Retina (tissue), 1 donor: ENCODE results near the gene PYGO1.
"Not testable (repeated sequence)": the region's sequence is repeated elsewhere in the genome, so short reads cannot be mapped to it uniquely, and the experiment has no call there.

Source experiments
- DNase-seq: peaks from one replicate; pipeline ENCODE4 v3.0.0-alpha.2; 2016

Gene PYGO1, protein sequence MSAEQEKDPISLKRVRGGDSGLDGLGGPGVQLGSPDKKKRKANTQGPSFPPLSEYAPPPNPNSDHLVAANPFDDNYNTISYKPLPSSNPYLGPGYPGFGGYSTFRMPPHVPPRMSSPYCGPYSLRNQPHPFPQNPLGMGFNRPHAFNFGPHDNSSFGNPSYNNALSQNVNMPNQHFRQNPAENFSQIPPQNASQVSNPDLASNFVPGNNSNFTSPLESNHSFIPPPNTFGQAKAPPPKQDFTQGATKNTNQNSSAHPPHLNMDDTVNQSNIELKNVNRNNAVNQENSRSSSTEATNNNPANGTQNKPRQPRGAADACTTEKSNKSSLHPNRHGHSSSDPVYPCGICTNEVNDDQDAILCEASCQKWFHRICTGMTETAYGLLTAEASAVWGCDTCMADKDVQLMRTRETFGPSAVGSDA

DNA sequence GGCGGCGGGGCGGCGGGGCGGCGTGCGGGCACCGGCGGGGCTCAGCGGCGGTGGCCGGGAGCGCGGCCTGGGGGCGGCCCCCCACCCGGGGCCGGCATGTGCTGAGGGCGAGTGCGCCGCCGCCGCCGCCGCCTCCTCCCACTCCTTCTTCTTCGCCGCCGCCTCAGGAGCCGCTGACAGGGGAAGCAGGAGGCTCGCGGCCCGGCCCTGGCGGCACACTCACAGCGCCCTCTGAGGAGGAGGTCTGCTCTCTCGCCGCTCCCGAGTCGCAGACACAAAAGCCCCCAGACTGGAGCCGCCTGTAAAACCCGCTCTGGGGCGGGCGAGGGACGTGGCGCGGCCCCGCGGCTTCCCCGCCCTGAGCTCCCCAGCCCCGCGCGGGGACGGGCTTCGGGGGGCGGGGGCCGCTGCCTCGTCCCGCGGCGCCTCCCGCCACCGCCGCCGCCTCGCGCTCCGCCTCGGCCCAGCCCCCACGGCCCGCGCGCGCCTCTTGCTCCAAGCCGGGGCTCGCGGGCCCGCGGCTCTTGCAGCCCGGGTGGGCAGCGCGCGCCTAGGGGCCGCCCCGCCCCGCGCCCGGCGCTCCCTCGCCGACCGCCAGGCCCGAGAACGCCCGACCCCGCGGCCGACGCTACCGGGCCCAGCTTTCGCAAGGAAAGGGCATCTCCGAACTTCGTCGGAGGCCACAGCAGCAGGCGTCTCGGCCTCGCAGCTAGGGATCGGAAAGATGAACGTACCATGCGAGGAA is at the start of gene PYGO1:
TSS of gene PYGO1 (minus strand) at position 276 of the 745 bp plus-strand sequence. CDS start 462 bp downstream, outside the sequence.
- peak; percentile 85 for DNase-seq

DNA sequence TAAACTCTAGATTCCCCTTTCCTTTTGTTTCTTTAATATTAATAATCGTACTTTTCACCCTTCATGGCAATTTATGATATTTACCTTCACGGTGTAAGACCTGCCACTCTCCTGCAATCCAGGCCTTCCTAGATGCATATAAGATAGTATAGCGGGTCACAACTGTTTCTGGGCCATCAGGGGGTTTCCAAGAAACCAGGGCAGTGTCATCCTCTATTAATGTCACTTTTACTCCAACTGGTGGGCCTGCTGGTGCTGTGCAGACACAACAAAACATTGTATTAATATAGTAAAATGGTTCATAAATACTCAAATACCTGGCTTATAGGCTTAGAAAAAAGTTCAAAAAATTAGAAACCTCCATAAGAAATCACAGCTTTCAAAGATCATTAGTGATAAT is 48.9 kb upstream of the PYGO1 start:
- DNase-seq, result peak; percentile 65

DNA sequence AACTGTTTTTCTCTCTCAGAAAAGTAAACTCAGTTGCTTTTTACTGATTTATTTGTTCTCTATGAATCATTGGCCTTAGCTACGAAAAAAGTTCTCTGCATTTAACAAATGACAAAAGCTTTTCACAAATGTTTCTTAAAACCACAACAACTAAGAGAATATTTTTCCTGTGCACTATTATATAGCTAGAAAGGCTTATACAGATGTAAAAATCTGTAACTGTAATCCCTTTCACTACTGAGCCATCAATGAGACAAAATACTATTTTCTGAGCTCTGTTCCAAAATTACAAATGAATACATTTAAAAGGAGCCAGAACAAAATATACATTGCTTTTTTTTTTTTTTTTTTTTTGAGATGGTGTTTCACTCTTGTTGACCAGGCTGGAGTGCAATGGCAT is 45.6 kb upstream of the PYGO1 start:
- no peak for DNase-seq

DNA sequence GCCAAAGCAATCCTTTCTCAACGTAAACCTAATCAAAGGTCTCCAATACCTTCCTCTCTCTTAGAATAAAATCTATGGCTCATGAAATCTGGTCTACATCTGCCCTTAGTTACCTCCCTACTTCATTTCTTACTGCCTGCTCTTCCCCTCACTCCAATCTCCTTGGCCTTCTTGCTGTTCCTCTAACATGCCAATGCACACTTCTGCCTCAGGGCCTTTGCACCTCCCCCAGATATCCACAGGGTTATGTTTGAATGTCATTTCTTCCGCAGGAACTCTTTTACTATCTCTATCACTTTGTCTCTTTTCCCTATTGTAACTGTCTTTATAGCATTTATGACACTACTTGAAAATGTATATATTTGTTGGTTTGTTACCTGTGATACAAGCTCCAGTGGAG is 44.3 kb upstream of the PYGO1 start:
- DNase-seq, result no peak

DNA sequence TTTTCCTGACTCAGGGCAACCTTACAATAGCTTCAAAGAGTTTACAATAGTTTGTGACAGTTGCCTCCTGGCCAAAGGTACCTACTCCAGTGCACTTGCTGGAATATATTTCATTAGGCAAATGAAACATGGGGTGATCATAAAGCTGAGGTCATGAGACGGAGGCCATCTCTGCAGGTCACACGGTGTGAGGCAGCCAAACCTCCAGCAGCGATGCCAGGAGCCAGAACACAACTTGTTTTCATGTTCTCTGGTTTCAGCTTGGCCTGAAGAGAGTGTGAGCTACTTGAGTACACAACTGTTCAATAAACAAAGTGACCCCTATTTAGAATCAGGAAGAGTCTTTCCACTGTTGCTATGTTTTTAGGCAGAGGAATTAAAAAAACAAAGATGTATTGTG is 42.7 kb upstream of the PYGO1 start:
- no peak for DNase-seq

DNA sequence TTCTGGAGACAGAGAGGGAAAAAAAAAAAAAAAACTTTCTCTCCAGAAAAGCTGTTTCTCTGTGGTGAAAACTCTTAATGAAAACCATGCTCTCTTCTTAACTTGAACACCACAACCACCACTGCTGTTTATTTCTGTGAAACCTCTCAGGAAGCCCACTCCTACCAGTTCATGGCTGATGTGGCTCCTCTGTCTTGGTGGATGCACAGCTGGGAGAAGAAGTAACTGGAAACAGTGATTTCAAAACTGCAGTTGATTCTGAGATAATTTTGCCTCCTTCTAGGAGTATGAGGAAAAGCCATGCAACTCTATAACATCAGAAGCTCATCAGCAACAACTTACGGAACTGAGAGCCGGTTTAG is 40.2 kb upstream of the PYGO1 start:
- no peak for DNase-seq

DNA sequence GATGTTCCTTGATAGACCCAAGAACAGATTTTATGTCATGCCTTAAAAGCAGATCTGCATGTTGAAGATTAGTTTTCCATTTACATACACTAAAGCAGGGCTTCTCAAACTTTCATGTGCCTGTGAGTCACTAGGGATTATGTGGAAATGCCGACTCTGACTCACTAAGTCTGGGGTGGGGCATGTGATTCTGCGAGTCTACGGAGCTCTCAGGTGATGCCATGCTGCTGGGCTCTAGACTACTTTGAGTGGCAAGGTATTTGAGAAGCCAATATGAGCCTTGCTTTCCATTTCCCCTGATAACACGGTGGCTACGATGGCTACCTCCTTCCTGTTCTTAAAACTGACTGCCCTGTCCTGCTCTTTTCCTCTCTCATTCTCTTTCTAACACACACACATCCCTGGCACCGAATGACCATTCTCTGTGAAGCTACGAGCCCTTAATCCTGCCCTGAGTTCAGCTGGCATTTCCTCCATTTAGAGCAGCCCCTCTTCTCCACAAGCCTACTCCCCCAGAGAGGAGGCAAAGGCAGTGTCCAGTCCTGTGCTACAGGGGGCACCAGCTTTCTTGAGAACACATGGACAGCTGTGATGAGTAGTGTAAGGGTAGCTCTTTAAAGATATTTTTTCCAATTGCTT is 39.7 kb upstream of the PYGO1 start:
- DNase-seq, result no peak

DNA sequence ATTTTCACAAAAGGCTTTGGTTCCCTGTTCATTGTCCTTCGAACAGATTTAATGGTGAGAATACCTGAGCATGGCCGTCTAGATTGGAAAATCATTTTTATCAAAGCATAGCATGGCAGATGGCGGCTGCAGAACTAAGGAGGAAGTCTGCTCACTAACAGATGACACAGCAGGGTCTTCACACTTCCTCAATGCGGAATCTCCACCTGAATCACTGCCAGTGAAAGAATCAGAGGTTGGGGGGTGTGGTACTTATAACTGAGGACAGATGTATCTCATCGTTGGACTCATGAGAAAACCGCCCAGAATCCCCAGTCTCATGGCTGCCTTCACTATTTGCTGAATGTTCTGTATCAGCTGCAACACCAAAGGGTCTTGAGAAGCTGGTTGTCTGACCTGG is 31.6 kb upstream of the PYGO1 start:
- DNase-seq, result no peak

DNA sequence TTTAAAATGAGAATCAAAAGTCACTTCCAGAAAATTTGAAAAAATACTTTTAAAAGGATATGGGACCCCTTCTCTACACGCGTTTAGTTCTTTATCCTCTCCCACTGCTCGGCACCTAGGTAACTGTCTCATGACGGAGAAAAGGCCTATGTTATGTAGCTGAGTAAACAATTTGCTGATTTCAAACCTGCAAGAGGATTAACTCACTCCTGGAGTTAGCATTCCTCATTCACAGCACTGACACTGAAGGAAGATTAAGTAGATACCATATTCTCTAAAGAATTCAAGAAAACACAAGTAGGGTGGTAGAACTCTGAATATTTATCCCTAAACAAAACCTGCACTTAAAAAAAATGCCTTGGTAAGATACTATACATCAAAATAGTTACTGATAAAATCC is 30.2 kb upstream of the PYGO1 start:
- no peak for DNase-seq

DNA sequence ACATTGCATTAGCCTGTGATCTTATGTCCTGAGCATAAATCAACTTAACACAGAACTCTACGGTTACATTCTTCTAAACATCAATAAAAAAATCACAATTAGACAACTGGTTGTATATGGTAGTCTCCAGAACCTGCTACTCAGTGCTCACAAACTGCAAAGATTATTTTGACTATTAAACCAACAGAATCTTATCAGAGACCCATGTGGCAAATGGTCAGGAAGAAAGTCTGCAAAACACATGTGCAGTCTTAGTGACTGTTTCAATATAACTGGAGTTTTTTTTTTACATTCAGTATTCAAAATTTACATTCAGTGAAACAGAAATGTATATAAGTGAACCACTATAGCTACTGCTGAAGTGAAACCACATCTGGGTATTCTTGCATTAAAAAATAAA is 27.3 kb upstream of the PYGO1 start:
- DNase-seq, result no peak

DNA sequence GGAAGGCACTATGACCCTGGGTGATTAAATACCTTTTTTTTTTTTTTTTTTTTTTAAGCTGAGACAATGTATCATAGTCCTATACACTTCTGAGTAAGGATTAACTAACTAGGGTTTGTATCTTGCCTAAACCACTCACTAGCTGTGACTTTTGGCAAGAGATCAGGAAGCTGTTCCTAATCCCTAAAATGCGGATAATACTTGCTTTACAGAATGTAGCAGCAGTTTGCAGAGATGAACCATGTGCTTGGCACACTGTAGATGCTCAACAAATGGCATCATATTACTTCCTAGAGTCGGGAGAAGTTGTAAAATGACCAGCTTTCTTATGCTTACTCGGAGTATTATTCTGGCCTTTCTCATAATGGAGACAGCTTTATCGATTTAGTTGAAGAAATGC is 25.6 kb upstream of the PYGO1 start:
- no peak for DNase-seq

DNA sequence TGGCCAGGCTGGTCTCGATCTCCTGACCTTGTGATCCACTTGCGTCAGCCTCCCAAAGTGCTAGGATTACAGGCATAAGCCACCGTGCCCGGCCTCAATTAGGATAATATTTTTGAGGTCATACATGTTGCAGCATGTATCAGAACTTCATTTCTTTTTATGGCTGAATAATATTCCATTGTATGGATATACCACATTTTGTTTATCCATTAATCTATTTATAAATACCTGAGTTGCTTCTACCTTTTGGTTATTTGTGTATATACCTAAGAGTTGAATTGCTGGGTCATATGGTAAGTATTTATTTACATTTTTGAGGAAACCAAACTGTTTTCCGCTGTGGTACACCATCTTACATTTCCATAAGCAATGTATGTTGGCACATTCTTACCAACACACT is 18.1 kb upstream of the PYGO1 start:
- no peak for DNase-seq

DNA sequence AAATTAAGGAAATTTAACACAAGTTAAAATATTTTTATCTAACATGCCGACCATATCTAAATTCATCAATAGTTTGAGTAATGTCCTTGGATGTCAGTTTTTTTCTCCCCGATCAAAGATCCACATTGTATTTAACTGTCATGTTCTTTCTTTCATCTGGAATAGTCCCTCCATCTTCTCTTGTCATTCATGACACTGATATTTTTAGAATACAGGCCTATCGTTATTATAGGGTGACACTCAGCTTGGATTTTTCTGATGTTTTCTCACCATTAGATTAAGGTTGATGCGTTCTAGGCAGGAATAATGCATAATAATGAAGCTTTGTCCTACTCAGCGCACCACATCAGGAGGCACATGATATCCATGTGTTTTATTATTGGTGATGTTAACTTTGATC is 13.2 kb upstream of the PYGO1 start:
- DNase-seq, result no peak

DNA sequence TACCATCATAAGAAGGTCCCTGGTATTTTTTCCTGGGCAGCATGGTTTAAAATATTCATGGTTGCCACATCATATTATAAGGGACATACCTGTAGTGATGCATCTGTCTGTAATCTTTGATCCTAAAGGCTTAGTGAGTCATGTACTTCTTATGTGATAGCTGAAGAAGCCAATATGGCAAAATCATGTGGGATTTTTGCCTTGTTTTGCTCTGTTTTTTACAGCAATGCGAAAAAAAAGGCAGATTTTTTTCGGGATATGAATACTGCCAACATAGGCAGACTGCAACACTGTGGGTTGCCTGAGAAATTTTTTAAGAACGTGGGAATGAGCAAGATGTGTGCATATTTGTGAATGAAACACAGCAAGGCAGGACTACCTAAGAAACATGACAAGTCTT is 11.3 kb upstream of the PYGO1 start:
- DNase-seq, result no peak

DNA sequence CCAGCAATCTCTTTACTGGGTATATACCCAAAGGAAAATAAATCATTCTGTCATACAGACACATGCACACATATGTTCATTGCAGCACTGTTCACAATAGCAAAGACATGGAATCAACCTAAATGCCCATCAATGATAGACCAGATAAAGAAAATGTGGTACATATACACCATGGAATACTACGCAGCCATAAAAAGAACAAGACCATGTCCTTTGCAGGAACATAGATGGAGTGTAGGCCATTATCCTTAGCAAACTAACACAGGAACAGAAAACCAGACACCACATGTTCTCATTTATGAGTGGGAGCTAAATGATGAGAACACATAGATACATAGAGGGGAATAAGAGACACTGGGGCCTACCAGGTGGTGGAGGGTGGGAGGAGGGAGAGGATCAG is 4.9 kb upstream of the PYGO1 start:
- DNase-seq, result not testable (repeated sequence)

DNA sequence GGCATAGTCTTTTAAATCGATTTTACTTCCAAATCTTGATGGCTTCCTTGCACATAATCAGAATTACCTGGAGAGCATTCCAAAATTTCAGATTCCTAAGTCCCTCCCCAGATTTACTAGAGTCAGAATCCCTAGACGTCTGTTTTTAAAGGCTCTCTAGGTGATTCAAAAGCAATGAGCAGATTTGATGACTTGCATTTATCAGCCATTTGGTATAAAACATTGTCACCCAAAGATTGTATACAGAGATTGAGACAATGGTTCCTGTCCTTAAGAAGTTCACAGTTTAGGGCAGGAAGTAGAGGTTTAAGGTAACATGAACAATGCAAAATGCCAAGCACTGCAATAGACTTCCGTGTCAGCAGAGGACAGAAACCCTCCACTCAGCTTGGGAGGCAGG is 2.6 kb upstream of the PYGO1 start:
- no peak for DNase-seq

DNA sequence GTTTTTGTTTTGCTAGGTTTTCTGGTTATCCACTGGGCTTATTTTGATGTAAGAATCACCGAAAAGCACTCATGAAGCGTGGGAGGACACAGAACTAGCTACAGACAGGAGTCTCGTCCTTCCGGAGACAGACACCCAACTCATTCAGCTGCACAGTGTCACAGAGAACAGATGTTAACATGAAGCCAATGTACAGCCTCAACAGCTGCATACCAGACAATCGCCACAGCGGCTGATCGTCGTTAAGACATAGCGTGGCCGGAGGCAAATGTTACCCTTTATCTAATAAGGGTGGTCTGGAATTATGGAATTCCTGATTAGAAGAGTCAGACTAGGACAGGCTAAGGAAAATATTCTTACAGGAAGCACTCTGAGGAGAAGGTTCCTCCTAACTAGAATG is 1.1 kb upstream of the PYGO1 start:
- DNase-seq, result peak; percentile 12

DNA sequence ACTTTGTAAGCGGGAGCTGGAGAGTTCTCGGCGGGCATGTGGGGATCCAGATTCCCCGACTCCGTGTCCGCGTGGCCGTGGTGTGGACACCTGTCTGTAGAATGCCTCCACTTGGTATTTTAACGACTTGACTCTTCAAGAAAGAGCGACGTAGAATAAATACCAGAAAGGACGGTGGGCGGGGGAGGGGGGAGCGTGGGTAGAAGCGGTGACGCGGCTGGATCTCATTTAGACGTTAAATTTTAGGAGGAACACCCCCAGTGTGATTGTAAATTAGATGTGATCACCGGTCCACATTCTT is 620 bp upstream of the PYGO1 start:
- DNase-seq, result no peak

DNA sequence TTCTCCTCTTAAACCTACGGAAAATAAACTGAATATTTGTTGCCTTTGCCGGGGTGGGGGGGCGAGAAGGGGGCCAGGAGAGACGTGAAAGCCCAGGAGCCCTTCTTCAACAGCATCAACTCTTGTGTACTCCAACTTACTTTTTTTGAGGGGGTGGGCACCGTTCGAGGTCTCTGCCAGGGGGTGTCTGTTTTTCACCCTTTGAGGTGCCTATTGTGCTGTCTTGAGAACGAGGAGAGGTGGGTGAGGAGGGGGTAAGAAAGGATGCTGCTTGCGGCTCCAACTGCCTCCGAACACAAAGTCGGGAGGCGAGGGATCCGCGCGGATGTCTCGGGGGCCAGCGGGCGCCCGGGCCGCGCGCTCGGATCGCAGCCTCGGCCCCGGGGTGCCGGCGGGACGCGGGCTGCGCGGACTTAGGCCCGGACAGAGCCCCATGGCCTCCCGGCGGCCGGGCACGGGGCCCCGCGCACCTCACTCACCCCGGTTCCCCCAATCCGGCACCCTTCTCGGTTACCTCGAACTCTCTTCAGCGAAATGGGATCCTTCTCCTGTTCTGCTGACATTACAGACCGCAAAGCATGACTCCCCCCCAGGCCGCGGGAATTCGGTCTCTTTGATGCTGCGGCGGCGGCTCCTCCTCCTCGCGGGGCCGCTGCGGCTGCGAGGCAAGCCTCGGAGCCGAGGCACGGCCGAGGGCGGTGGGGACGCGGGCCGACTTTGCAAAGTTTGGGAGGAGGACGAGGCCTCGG is 650 bp downstream of the PYGO1 start:
- peak; percentile 80 for DNase-seq

DNA sequence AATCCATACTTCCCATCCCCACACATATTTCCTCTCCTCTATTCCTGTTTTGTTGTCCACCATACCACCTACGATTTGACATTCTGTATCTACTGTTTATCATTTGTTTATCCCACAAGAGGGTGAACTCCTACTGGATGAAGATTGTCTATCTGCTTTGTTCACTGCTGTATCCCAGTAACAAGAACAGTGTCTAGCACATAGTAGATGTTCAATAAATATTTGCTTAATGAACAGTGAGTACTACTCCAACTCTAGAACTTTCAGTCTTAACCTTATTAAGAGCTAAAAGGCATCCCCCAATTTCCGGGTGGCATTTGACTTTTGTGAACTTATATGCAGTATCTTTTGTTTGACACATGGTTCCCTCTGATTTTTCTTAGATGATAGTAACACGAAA is 1.3 kb downstream of the PYGO1 start:
- no peak for DNase-seq

DNA sequence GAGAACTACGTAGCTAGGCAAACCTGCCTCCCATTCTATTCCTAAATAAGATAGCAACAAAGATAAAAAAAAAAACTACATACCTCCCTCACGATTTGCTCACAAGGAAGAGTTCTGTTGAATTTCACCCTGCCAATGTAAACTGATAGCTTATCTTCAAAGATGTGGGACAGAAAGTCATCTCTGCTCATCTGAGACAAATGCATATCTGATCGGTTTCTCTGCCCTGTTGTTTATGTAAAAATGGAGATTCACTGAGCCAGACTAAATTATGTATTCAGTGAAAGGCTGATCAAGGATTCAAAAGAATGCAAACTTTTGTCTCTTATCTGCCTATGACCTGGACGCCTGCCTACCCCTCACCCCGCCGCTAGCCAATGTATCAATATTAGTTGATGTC is 11.2 kb downstream of the PYGO1 start:
- DNase-seq, result no peak

DNA sequence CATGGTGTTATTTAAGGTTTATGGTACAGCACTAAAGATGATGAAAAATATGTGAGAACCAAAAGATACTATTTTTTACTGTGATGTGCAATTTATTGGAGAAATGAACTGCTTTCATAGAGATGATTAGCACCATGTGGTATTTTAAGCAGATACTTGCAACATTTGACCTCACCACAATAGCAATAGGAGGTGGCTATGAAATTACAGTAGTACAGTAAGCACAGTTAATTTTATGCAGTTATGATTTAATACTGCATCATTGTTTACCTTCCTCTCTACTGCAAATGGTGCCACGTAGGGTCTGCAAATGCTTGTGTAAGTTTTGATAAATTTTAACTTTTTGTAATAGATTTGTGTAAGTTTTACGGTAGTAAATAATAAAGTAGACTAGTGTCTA is 14.0 kb downstream of the PYGO1 start:
- DNase-seq, result no peak

DNA sequence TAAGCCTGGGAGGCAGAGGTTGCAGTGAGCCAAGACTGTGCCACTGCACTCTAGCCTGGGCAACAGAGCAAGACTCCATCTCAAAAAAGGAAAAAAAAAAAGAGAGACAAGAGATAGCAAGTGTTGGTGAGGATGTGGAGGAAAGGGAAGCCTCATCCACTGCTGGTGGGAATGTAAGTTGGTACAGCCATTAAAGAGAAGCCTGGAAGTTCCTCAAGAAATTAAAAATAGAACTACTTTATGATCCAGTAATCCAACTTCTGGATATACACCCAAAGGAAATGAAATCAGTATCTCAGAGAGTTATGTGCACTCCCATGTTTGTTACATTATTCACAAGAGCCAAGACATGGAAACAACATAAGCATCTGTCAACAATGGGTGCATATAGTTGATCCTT is 14.9 kb downstream of the PYGO1 start:
- no peak for DNase-seq
